ENCODE measurements around the gene PDE6B. TPM values are rescaled to one million over a fixed set of nuclear protein-coding genes. Genes with fewer than 3 reads are reported as not detected.

Gene PDE6B
- total and polyA plus RNA-seq, 2 donors: 7.7 to 22.5 TPM

DNA sequence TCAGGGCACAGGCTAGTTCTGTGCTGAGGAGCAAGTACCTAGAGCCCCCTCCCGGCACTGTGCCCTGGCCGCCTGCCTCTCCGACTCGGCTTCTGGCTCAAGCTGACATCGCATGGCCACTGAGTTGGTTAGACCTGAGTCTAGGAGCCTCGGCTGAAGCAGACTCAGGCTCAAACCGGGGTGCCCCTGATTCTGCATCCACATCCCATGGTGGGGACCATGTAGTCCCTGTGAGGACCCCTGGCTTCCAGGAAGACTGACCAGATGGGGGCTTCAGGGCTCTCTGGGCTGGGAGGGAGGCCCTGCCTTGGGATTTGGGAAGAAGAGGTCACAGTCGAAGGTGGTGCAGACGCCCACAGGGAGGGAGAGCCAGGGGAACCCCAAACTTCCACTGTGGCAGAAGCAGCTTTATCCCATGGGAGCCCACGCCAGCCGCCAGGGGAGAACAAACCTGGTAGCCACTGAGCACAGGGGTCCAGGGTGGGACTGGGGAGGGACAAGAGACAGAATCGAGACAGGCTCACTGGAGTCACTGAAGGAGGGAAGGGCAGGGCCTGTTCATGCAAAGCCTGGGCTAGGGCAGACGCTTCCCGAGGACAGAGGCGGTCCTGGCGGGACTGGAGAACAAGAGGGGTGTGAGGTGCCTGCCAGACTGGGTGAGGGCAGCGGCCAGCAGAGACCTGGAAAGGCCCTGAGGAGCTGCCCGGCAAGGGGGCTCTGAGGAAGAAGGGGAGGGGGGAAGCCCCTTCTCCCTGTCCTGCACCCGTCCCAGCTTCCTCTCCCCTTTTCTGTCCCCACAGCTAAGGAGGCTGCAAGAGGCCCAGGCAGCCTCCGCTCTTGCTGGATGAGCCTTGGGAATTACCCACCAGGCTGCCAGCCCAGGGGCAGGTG is 1.1 kb downstream of the PDE6B start:
- 90% methylated on average over 20 of the region's 20 CpGs for WGBS
- H3K27ac ChIP-seq (ENCODE audit: low read depth in 1 of 2, low read length in 1 of 2): no peak overlapping the region
- no peaks in the 10 kb centered on the region for H3K27me3 ChIP-seq (ENCODE audit: control insufficient read depth in 2 of 2, insufficient read depth in 1 of 2, low read length in 1 of 2)
- H3K36me3 ChIP-seq (ENCODE audit: control insufficient read depth in 2 of 2, insufficient read depth in 2 of 2, low read length in 1 of 2): no peaks in the 10 kb centered on the region
- H3K9me3 ChIP-seq (ENCODE audit: control insufficient read depth in 2 of 2, insufficient read depth in 1 of 2, low read length in 1 of 2): peaks cover 0 to 4% of the 10 kb centered on the region in 2 donors
- H3K4me3 ChIP-seq (ENCODE audit: low read length in 2 of 2): no peak overlapping the region
- peaks cover 0 to 3% of the 10 kb centered on the region in 2 donors for H3K4me1 ChIP-seq (ENCODE audit: control insufficient read depth in 2 of 2, insufficient read depth in 2 of 2, low read length in 2 of 2)
- DNase-seq (ENCODE audit: low read depth in 6 of 9, low spot score in 9 of 9): no peak

DNA sequence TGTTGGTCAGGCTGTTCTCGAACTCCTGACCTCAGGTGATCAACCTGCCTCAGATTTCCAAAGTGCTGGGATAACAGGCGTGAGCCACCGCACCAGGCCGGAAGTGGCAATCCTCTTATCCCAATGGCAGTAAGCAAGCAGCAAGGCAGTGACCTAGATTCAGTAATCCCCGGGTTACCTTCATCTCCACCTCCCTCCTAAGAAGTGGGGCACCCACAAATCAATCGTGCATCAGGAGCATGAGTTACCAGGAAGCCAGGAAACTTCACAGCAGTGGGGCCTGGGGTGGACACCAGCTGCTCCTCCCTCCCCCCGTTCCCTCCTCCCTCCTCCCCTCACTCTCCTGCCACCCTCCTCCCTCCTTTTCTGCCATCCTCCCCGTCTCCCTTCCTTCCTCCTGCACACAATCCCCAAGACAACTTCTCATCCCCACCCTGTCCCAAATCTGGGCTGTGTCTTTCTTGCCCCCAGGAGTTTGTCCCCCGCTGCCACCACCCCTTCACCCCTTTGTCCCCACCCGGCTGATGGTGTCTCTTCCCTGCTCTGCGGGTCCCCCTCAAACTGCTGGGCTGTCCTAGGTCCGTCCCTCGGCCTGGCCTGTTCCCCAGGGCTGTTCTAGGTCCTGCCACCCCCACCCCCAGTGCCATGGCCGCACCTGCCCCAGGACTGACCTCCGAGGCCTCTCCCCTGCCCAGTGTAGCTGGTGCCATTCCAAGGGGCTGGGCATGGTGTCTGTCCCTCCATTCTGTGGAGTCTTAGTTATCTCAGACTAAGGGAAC is 2.2 kb downstream of the PDE6B start:
- Histone ChIP-seq H3K27ac (ENCODE audit: low read depth in 1 of 2, low read length in 1 of 2) (no peak overlapping the region), H3K36me3 (ENCODE audit: control insufficient read depth in 2 of 2, insufficient read depth in 2 of 2, low read length in 1 of 2) (no peaks in the 10 kb centered on the region), H3K9me3 (ENCODE audit: control insufficient read depth in 2 of 2, insufficient read depth in 1 of 2, low read length in 1 of 2) (peaks cover 0 to 9% of the 10 kb centered on the region in 2 donors), H3K27me3 (ENCODE audit: control insufficient read depth in 2 of 2, insufficient read depth in 1 of 2, low read length in 1 of 2) (no peaks in the 10 kb centered on the region), H3K4me1 (ENCODE audit: control insufficient read depth in 2 of 2, insufficient read depth in 2 of 2, low read length in 2 of 2) (peaks cover 0 to 3% of the 10 kb centered on the region in 2 donors), H3K4me3 (ENCODE audit: low read length in 2 of 2) (no peak overlapping the region)
- WGBS: 90% methylated on average over 14 of the region's 15 CpGs
- no peak for DNase-seq (ENCODE audit: low read depth in 6 of 9, low spot score in 9 of 9)

DNA sequence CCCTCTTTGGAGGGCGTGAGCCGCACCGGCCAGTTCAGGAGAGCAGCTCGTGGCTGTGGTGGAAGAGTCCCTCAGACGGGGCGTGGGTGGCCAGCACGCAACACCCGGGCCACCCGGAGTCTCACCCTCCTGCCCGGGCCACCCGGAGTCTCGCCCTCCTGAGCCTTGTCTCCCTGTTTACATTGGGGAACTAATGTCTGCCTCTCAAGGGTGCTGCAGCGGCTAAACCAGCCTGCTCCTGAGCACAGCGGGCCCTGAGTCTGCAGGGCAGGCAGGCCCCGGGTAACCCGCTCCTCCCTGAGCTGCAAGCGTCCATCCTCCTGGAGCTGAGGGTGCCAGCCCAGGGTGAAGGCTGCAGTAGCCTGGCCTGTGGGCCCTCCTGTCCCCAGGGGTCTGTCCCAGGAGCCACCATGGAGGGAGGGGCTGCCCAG is 3.0 kb downstream of the PDE6B start:
- Histone ChIP-seq H3K27ac (ENCODE audit: low read depth in 1 of 2, low read length in 1 of 2) (no peak overlapping the region), H3K4me1 (ENCODE audit: control insufficient read depth in 2 of 2, insufficient read depth in 2 of 2, low read length in 2 of 2) (peaks cover 0 to 3% of the 10 kb centered on the region in 2 donors), H3K9me3 (ENCODE audit: control insufficient read depth in 2 of 2, insufficient read depth in 1 of 2, low read length in 1 of 2) (peaks cover 1 to 13% of the 10 kb centered on the region in 2 donors), H3K27me3 (ENCODE audit: control insufficient read depth in 2 of 2, insufficient read depth in 1 of 2, low read length in 1 of 2) (no peaks in the 10 kb centered on the region), H3K36me3 (ENCODE audit: control insufficient read depth in 2 of 2, insufficient read depth in 2 of 2, low read length in 1 of 2) (no peaks in the 10 kb centered on the region), H3K4me3 (ENCODE audit: low read length in 2 of 2) (no peak overlapping the region)
- 97% methylated on average over 17 of the region's 17 CpGs for WGBS
- no peak for DNase-seq (ENCODE audit: low read depth in 6 of 9, low spot score in 9 of 9)

DNA sequence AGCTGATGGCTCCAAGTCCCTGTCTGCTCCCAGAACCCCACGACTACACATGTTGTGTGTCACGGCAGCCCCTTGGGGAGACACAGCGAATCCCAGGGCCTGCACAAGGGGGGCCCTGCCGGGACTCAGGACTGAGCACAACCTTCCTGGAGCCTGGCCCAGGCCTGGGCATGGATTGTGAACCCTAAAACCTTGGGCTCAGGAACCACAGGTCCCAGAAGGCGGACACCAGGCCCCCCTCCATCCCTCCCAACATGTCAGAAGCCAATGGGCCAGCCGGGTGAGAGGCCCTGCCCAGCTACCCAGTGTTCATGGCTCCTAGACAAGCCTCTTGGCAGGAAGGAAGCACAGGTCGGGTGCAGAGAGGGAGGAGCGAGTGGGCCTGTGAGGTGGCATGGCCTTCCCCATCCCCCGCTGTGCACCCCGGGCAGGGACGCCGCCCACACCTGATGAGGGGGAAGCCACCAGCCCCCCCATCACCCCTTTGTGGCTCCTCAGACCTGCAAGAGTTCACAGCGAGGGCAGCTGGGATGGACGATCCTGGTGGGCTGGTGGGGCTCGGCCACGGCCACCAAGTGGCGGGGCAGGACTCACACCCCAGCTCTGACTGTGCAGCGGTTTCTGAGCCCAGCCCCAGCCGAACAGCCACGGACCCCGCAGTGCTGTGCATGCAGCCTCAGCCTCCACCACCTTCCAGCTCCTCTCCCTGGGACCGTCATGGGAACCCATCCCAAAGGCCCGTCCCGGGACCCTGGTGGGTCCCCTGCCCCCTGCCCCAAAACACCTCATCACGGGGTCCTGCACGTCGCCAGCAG is 3.7 kb downstream of the PDE6B start:
- Histone ChIP-seq H3K9me3 (ENCODE audit: control insufficient read depth in 2 of 2, insufficient read depth in 1 of 2, low read length in 1 of 2) (peaks cover 1 to 17% of the 10 kb centered on the region in 2 donors), H3K27ac (ENCODE audit: low read depth in 1 of 2, low read length in 1 of 2) (no peak overlapping the region), H3K4me3 (ENCODE audit: low read length in 2 of 2) (no peak overlapping the region), H3K4me1 (ENCODE audit: control insufficient read depth in 2 of 2, insufficient read depth in 2 of 2, low read length in 2 of 2) (peaks cover 0 to 3% of the 10 kb centered on the region in 2 donors), H3K27me3 (ENCODE audit: control insufficient read depth in 2 of 2, insufficient read depth in 1 of 2, low read length in 1 of 2) (no peaks in the 10 kb centered on the region), H3K36me3 (ENCODE audit: control insufficient read depth in 2 of 2, insufficient read depth in 2 of 2, low read length in 1 of 2) (no peaks in the 10 kb centered on the region)
- no peak for DNase-seq (ENCODE audit: low read depth in 6 of 9, low spot score in 9 of 9)
- WGBS: 92% methylated on average over 27 of the region's 27 CpGs

DNA sequence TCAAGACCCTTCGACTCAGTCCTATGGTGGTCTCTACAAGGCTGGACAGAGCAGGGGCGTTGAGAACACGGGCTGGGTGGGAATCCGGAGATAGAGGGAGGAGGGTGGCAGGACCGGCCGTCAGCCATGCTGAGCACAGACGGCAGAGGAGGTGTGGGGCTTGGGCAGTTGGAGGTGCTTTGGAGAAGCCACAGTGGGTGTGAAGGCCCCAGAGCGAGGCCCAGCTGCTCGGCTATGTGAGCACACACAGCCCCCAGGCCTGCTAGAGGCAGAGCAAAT is 4.2 kb downstream of the PDE6B start:
- no peaks in the 10 kb centered on the region for H3K27me3 ChIP-seq (ENCODE audit: control insufficient read depth in 2 of 2, insufficient read depth in 1 of 2, low read length in 1 of 2)
- no peaks in the 10 kb centered on the region for H3K36me3 ChIP-seq (ENCODE audit: control insufficient read depth in 2 of 2, insufficient read depth in 2 of 2, low read length in 1 of 2)
- no peak overlapping the region for H3K4me3 ChIP-seq (ENCODE audit: low read length in 2 of 2)
- H3K4me1 ChIP-seq (ENCODE audit: control insufficient read depth in 2 of 2, insufficient read depth in 2 of 2, low read length in 2 of 2): peaks cover 0 to 3% of the 10 kb centered on the region in 2 donors
- peaks cover 1 to 17% of the 10 kb centered on the region in 2 donors for H3K9me3 ChIP-seq (ENCODE audit: control insufficient read depth in 2 of 2, insufficient read depth in 1 of 2, low read length in 1 of 2)
- DNase-seq (ENCODE audit: low read depth in 6 of 9, low spot score in 9 of 9): no peak
- 94% methylated on average over 9 of the region's 9 CpGs for WGBS
- no peak overlapping the region for H3K27ac ChIP-seq (ENCODE audit: low read depth in 1 of 2, low read length in 1 of 2)

DNA sequence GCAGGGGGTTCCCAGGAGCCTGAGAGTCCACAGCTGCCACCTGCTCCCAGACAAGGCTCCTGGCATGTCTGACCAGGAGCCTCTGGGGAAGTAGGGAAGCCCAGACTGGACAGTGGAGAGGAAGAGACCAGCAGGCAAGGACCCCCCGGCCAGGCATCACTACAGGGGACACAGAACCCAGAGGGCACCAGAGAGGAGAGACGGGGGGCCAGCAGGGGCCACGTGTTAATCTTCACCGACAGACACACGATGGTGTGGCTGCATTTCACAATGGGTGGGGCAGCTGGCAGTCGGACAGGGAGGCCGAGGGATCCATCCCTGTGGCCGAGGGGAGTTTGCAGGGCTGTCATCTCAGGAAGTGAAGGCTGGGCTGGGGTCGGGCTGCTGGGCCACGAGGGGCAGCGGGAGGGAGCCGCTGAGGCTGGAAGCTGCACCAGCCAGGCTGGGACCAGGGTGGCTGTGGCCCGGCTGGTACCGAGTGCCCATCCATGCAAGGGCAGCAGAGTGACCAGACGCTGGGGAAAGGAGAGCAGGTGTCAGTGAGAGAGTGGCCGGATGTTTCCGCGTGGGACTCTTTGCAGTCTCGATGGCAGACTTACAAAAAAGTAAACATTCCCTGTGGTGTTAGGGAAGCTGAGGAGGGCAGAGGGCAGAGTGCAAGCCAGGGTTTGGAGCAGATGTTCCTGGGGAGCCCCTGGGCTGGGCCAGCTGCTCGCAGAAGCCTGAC is 4.7 kb downstream of the PDE6B start:
- H3K27ac ChIP-seq (ENCODE audit: low read depth in 1 of 2, low read length in 1 of 2): no peak overlapping the region
- no peaks in the 10 kb centered on the region for H3K36me3 ChIP-seq (ENCODE audit: control insufficient read depth in 2 of 2, insufficient read depth in 2 of 2, low read length in 1 of 2)
- no peak overlapping the region for H3K4me3 ChIP-seq (ENCODE audit: low read length in 2 of 2)
- peaks cover 0 to 3% of the 10 kb centered on the region in 2 donors for H3K4me1 ChIP-seq (ENCODE audit: control insufficient read depth in 2 of 2, insufficient read depth in 2 of 2, low read length in 2 of 2)
- no peak for DNase-seq (ENCODE audit: low read depth in 6 of 9, low spot score in 9 of 9)
- peaks cover 1 to 17% of the 10 kb centered on the region in 2 donors for H3K9me3 ChIP-seq (ENCODE audit: control insufficient read depth in 2 of 2, insufficient read depth in 1 of 2, low read length in 1 of 2)
- H3K27me3 ChIP-seq (ENCODE audit: control insufficient read depth in 2 of 2, insufficient read depth in 1 of 2, low read length in 1 of 2): no peaks in the 10 kb centered on the region
- 81% methylated on average over 20 of the region's 20 CpGs for WGBS

DNA sequence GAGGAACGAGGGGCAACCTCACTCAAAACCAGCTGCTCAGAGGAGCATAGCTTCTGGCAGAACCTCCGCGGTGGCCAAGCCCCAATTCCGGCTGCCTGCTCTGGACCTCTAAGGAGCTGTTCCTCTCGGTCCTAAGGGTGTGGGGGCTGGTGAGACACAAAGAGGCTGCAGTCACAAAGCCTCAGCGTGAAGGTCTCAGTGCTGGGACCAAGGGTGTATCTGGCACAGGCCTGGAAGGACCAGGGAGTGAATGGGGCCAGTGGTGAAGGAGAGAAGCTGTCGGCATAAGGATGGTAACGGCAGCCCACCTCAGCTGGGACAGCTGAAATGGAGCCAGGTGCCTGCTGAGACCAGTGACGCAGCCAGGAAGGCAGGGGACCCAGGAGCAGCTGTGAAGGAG is 5.3 kb downstream of the PDE6B start:
- H3K36me3 ChIP-seq (ENCODE audit: control insufficient read depth in 2 of 2, insufficient read depth in 2 of 2, low read length in 1 of 2): no peaks in the 10 kb centered on the region
- WGBS: 89% methylated on average over 9 of the region's 9 CpGs
- no peak for DNase-seq (ENCODE audit: low read depth in 6 of 9, low spot score in 9 of 9)
- no peak overlapping the region for H3K27ac ChIP-seq (ENCODE audit: low read depth in 1 of 2, low read length in 1 of 2)
- H3K9me3 ChIP-seq (ENCODE audit: control insufficient read depth in 2 of 2, insufficient read depth in 1 of 2, low read length in 1 of 2): peaks cover 1 to 17% of the 10 kb centered on the region in 2 donors
- H3K4me1 ChIP-seq (ENCODE audit: control insufficient read depth in 2 of 2, insufficient read depth in 2 of 2, low read length in 2 of 2): no peaks in the 10 kb centered on the region
- no peaks in the 10 kb centered on the region for H3K27me3 ChIP-seq (ENCODE audit: control insufficient read depth in 2 of 2, insufficient read depth in 1 of 2, low read length in 1 of 2)
- no peak overlapping the region for H3K4me3 ChIP-seq (ENCODE audit: low read length in 2 of 2)

DNA sequence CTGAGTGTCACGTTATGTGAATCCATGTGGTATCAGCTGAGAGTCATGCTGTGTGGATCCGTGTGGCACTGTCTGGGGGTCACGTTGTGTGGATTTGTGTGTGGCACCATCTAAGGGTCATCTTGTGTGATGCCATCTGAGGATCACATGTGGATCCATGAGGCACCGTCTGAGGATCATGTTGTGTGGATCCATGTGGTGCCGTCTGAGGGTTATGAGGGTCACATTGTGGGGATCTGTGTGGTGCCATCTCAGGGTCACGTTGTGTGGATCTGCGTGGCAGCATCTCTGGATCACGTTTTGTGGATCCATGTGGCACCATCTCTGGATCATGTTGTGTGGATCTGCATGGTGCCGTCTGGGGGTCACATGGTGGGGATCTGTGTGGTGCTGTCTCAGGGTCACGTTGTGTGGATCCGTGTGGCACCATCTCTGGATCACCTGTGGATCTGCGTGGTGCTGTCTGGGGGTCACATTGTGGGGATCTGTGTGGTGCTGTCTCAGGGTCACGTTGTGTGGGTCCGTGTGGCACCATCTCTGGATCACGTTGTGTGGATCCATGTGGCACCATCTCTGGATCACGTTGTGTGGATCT is 6.9 kb downstream of the PDE6B start:
- H3K27me3 ChIP-seq (ENCODE audit: control insufficient read depth in 2 of 2, insufficient read depth in 1 of 2, low read length in 1 of 2): no peaks in the 10 kb centered on the region
- no peak for DNase-seq (ENCODE audit: low read depth in 6 of 9, low spot score in 9 of 9)
- no peaks in the 10 kb centered on the region for H3K36me3 ChIP-seq (ENCODE audit: control insufficient read depth in 2 of 2, insufficient read depth in 2 of 2, low read length in 1 of 2)
- H3K4me1 ChIP-seq (ENCODE audit: control insufficient read depth in 2 of 2, insufficient read depth in 2 of 2, low read length in 2 of 2): no peaks in the 10 kb centered on the region
- H3K4me3 ChIP-seq (ENCODE audit: low read length in 2 of 2): no peak overlapping the region
- H3K9me3 ChIP-seq (ENCODE audit: control insufficient read depth in 2 of 2, insufficient read depth in 1 of 2, low read length in 1 of 2): peaks cover 1 to 17% of the 10 kb centered on the region in 2 donors
- WGBS: 95% methylated on average over 16 of the region's 16 CpGs
- H3K27ac ChIP-seq (ENCODE audit: low read depth in 1 of 2, low read length in 1 of 2): no peak overlapping the region

Data from thymus (tissue), 11 donors.